H1 (cell line): ENCODE results near the gene SGMS1. TPM values are rescaled to one million over a fixed set of nuclear protein-coding genes. Genes with fewer than 3 reads are reported as not detected.

Experiments used
- CTCF ChIA-PET: fragments of 300-600 bp; sonication (Branson Sonifier 250); formaldehyde crosslinking; loops from one replicate; lab custom pipeline; 2021; ENCODE audit not compliant: partially characterized antibody; lab: Charles Lee
- POLR2A ChIA-PET: fragments of 300-600 bp; sonication (Branson Sonifier 250); formaldehyde crosslinking; loops from one replicate; lab custom pipeline; 2021; ENCODE audit warnings: inconsistent platforms; ENCODE audit not compliant: partially characterized antibody; lab: Charles Lee
- DNase-seq, 2 experiments: peaks; one replicate each; pipeline versions ENCODE4 v3.0.0 to v3.0.0-alpha.2; 2010 to 2022; ENCODE audit warnings: low spot score in 2 of 2, low read depth in 1 of 2, mixed read lengths in 1 of 2
- FAIRE-seq: peaks from 2 replicates; lab custom pipeline; 2011; peaks lifted over from hg19 to GRCh38; lab: Jason Lieb, UNC
- H2AFZ ChIP-seq: 2 replicates; pipeline ENCODE4 v1.8.1; 2012; ENCODE audit warnings: low read length, inconsistent platforms
- H2AK5ac ChIP-seq: 2 replicates; pipeline ENCODE4 v1.6.1; 2013; ENCODE audit warnings: low read depth, low read length
- H2BK120ac ChIP-seq: replicated peaks from 2 replicates; pipeline ENCODE3; 2013; ENCODE audit warnings: low read depth, low read length, inconsistent platforms
- H2BK12ac ChIP-seq: 2 replicates; pipeline ENCODE4 v1.6.1; 2013; ENCODE audit warnings: low read depth, low read length
- H2BK15ac ChIP-seq: 2 replicates; pipeline ENCODE4 v1.6.1; 2013; ENCODE audit warnings: low read length
- H2BK20ac ChIP-seq: 2 replicates; pipeline ENCODE4 v1.6.1; 2013; ENCODE audit warnings: low read length
- H2BK5ac ChIP-seq: 2 replicates; pipeline ENCODE4 v1.6.1; 2013; ENCODE audit warnings: low read depth, low read length
- H3K14ac ChIP-seq: 2 replicates; pipeline ENCODE4 v1.6.1; 2013; ENCODE audit warnings: inconsistent platforms; ENCODE audit not compliant: insufficient read length
- H3K18ac ChIP-seq: 2 replicates; pipeline ENCODE4 v1.6.1; 2013; ENCODE audit warnings: low read length; ENCODE audit errors: extremely low read depth
- H3K23ac ChIP-seq: 2 replicates; pipeline ENCODE4 v1.6.1; 2013; ENCODE audit warnings: inconsistent platforms; ENCODE audit not compliant: insufficient read length
- H3K23me2 ChIP-seq: 2 replicates; pipeline ENCODE4 v1.6.1; 2013; ENCODE audit warnings: low read depth, low read length
- H3K27ac ChIP-seq: 2 replicates; pipeline ENCODE4 v1.6.1; 2011; ENCODE audit warnings: low read depth, low read length, inconsistent platforms
- H3K27me3 ChIP-seq, 4 experiments: replicated peaks in 1 of 4; 1 replicate in 1 of 4; 2 replicates in 3 of 4; pipeline versions ENCODE4 v1.6.1 to v1.8.1; 2011 to 2013; ENCODE audit warnings: low read length in 3 of 4, mild to moderate bottlenecking in 3 of 4, inconsistent platforms in 2 of 4, mixed read lengths in 2 of 4, moderate library complexity in 1 of 4; ENCODE audit not compliant: control insufficient read depth in 3 of 4, insufficient read depth in 3 of 4; ENCODE audit errors: extremely low read depth in 1 of 4
- H3K36me3 ChIP-seq, 4 experiments: 2 replicates each; pipeline versions ENCODE4 v1.6.1 to v1.8.1; 2011 to 2013; ENCODE audit warnings: mild to moderate bottlenecking in 4 of 4, low read length in 3 of 4, moderate library complexity in 2 of 4, control low read depth in 1 of 4, inconsistent platforms in 1 of 4; ENCODE audit not compliant: insufficient read depth in 4 of 4, control insufficient read depth in 2 of 4
- H3K4ac ChIP-seq: replicated peaks from 2 replicates; pipeline ENCODE3; 2013; ENCODE audit warnings: low read length, low read depth, mixed read lengths, inconsistent platforms; ENCODE audit not compliant: insufficient read length
- H3K4me1 ChIP-seq, 4 experiments: replicated peaks in 1 of 4; 1 replicate in 1 of 4; 2 replicates in 3 of 4; pipeline versions ENCODE4 v1.6.1 to v1.8.1; 2011 to 2013; ENCODE audit warnings: low read length in 3 of 4, inconsistent platforms in 2 of 4, mixed read lengths in 1 of 4; ENCODE audit not compliant: insufficient read depth in 4 of 4, control insufficient read depth in 3 of 4
- H3K4me2 ChIP-seq, 2 experiments: 2 replicates each; pipeline versions ENCODE4 v1.6.1 to v1.8.1; 2011 to 2013; ENCODE audit warnings: low read depth in 2 of 2, low read length in 2 of 2, control low read depth in 1 of 2, inconsistent platforms in 1 of 2, mild to moderate bottlenecking in 1 of 2; ENCODE audit not compliant: insufficient read depth in 1 of 2
- H3K4me3 ChIP-seq, 4 experiments: fragments of 200-600, 300-600 bp in 1 of 4; sonication (generic), shearing (Covaris generic), sonication (Bioruptor Twin) in 1 of 4; 2 replicates each; pipeline versions ENCODE4 v1.5.1 to v1.8.1; 2011 to 2016; ENCODE audit warnings: low read length in 4 of 4, low read depth in 3 of 4, control low read depth in 2 of 4, inconsistent platforms in 2 of 4, mild to moderate bottlenecking in 2 of 4, mixed read lengths in 1 of 4, moderate library complexity in 1 of 4; ENCODE audit not compliant: insufficient read depth in 2 of 4; ENCODE audit errors: extremely low read depth in 1 of 4
- H3K56ac ChIP-seq: replicated peaks from 2 replicates; pipeline ENCODE3; 2013; ENCODE audit warnings: low read depth, mild to moderate bottlenecking, mixed read lengths, low read length, inconsistent platforms; ENCODE audit not compliant: insufficient read length
- H3K79me1 ChIP-seq: 2 replicates; pipeline ENCODE4 v1.6.1; 2013; ENCODE audit warnings: low read depth, low read length, control low read depth
- H3K79me2 ChIP-seq, 2 experiments: 2 replicates each; pipeline versions ENCODE4 v1.6.1 to v1.8.1; 2012 to 2013; ENCODE audit warnings: low read length in 2 of 2, mild to moderate bottlenecking in 2 of 2, inconsistent platforms in 1 of 2; ENCODE audit not compliant: insufficient read depth in 2 of 2, control insufficient read depth in 1 of 2
- H3K9ac ChIP-seq, 4 experiments: replicated peaks in 1 of 4; 1 replicate in 1 of 4; 2 replicates in 3 of 4; pipeline versions ENCODE4 v1.6.1 to v1.8.1; 2011 to 2013; ENCODE audit warnings: low read depth in 3 of 4, low read length in 3 of 4, control low read depth in 2 of 4, mild to moderate bottlenecking in 2 of 4, moderate library complexity in 2 of 4, inconsistent platforms in 1 of 4; ENCODE audit errors: extremely low read depth in 1 of 4
- H3K9me3 ChIP-seq, 2 experiments: 2 replicates each; pipeline versions ENCODE4 v1.6.1 to v1.8.1; 2012 to 2013; ENCODE audit warnings: mild to moderate bottlenecking in 2 of 2, moderate library complexity in 2 of 2, control low read depth in 1 of 2, inconsistent platforms in 1 of 2, low read depth in 1 of 2, low read length in 1 of 2, mixed read lengths in 1 of 2; ENCODE audit not compliant: insufficient read depth in 2 of 2
- H4K20me1 ChIP-seq, 2 experiments: replicated peaks in 1 of 2; 2 replicates each; pipeline versions ENCODE3 to v1.8.1; 2011 to 2013; ENCODE audit warnings: inconsistent platforms in 2 of 2, low read length in 2 of 2, mild to moderate bottlenecking in 1 of 2; ENCODE audit not compliant: insufficient read depth in 2 of 2, control insufficient read depth in 1 of 2
- H4K5ac ChIP-seq: 2 replicates; pipeline ENCODE4 v1.6.1; 2013; ENCODE audit warnings: low read length, low read depth, mixed read lengths, inconsistent platforms; ENCODE audit not compliant: insufficient read length
- H4K8ac ChIP-seq: 2 replicates; pipeline ENCODE4 v1.8.0; 2013; ENCODE audit warnings: mild to moderate bottlenecking, moderate library complexity, low read length, inconsistent platforms; ENCODE audit not compliant: insufficient read depth; ENCODE audit errors: extremely low read depth
- H4K91ac ChIP-seq: replicated peaks from 2 replicates; pipeline ENCODE3; 2013; ENCODE audit warnings: low read length, mixed read lengths, inconsistent platforms; ENCODE audit not compliant: insufficient read length
- CHD2 ChIP-seq: IDR thresholded peaks from 2 replicates; pipeline ENCODE4 v1.6.1; 2012; ENCODE audit warnings: low read length, improper control_type of control experiment
- JUND ChIP-seq: IDR thresholded peaks from 2 replicates; pipeline ENCODE4 v1.6.1; 2011; ENCODE audit warnings: mild to moderate bottlenecking, improper control_type of control experiment, low read length
- MAFK ChIP-seq: IDR thresholded peaks from 2 replicates; pipeline ENCODE4 v1.6.1; 2012; ENCODE audit warnings: low read depth, mild to moderate bottlenecking, improper control_type of control experiment, low read length
- NRF1 ChIP-seq: IDR thresholded peaks from 2 replicates; pipeline ENCODE4 v1.6.1; 2011; ENCODE audit warnings: mild to moderate bottlenecking, low read depth, low read length, improper control_type of control experiment
- RAD21 ChIP-seq, 2 experiments: IDR thresholded peaks in 1 of 2; conservative IDR thresholded peaks in 1 of 2; 2 replicates each; pipeline ENCODE4 v1.6.1; 2011; ENCODE audit warnings: low read depth in 2 of 2, low read length in 2 of 2, improper control_type of control experiment in 1 of 2, inconsistent platforms in 1 of 2, mild to moderate bottlenecking in 1 of 2, moderate library complexity in 1 of 2
- RFX5 ChIP-seq: IDR thresholded peaks from 2 replicates; pipeline ENCODE4 v1.6.1; 2011; ENCODE audit warnings: low read depth, low read length, improper control_type of control experiment, borderline replicate concordance
- SP1 ChIP-seq: IDR thresholded peaks from 2 replicates; pipeline ENCODE4 v1.6.1; 2011; ENCODE audit warnings: low read depth, low read length
- SRF ChIP-seq: IDR thresholded peaks from 2 replicates; pipeline ENCODE4 v1.6.1; 2011; ENCODE audit warnings: mild to moderate bottlenecking, low read depth, low read length, moderate library complexity
- WGBS, 2 experiments: shearing (Covaris generic) in 1 of 2; methylation state at CpG; one replicate each; pipeline versions ENCODE4 v1.1.6 to v1.1.7; 2013 to 2015; ENCODE audit warnings: low lambda C conversion rate in 2 of 2, mixed read lengths in 2 of 2, inconsistent platforms in 1 of 2, low coverage in 1 of 2, missing lambda C conversion rate in 1 of 2; ENCODE audit not compliant: insufficient replicate concordance in 2 of 2, insufficient coverage in 1 of 2, insufficient read length in 1 of 2; ENCODE audit errors: extremely low coverage in 1 of 2, missing lambda C conversion rate in 1 of 2; 5-methylcytosine and 5-hydroxymethylcytosine counted together
- polyA plus RNA-seq, 7 experiments: library from polyadenylated mRNA; depleted of rRNA in 3 of 7; stranded (reverse) in 5 of 7; unstranded in 2 of 7; fragments of >200 nt in 5 of 7; fragments of 200-250 nt in 2 of 7; gene quantifications; 1 replicate in 5 of 7; 2 replicates in 1 of 7; 4 replicates in 1 of 7; pipeline versions ENCODE4 v1.2.1 to v1.2.3, GENCODE V29; 2011 to 2013; ENCODE audit warnings: missing spikeins in 2 of 7, mixed read lengths in 2 of 7
- total RNA-seq: library from RNA; stranded (reverse); fragmentation: NEBNext Ultra II Directional; extraction: Animal tissue kit (Norgen Biotek cat#: 25700); gene quantifications from 2 replicates; pipeline ENCODE4 v1.2.1, GENCODE V29; 2021

The SGMS1 gene
- total and polyA plus RNA-seq, 2 of the 8 experiments (the other 6 are each of a cell fraction or from before 2014, with no cell fraction given), result 6.0 to 15.6 TPM

DNA sequence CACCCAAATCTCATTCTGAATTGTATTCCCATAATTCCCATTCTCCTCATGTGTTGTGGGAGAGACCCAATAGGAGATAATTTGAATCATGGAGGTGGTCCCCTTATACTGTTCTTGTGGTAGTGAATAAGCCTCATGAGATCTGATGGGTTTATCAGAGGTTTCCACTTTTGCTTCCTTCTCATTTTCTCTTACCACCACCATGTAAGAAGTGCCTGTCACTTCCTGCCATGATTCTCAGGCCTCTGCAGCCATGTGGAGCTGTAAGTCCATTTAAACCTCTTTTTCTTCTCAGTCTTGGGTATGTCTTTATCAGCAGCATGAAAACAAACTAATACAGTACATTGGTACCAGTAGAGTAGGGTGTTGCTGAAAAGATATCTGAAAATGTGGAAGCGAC, 274.2 kb downstream of the SGMS1 start:
- no peaks in the 10 kb centered on the region; a peak in 2 of 8 replicates for H3K36me3 ChIP-seq

More for the DNA sequence above, 274.2 kb downstream of the SGMS1 start:
- 79% methylated on average over 1 of the region's 1 CpG; no CpG with 5 or more reads in 1 of the 2 experiments for WGBS, 2 experiments
- Histone ChIP-seq H2BK120ac (no peak overlapping the region), H3K79me2 (no peaks in the 10 kb centered on the region), H3K4me2 (no peak overlapping the region), H3K56ac (no peak overlapping the region), H3K9me3 (peaks cover 10 to 17% of the 10 kb centered on the region in 2 experiments; a peak in 3 of 4 replicates), H3K4me1 (no peaks in the 10 kb centered on the region), H2AK5ac (no peak overlapping the region), H3K23me2 (no peaks in the 10 kb centered on the region), H4K91ac (no peak overlapping the region), H3K27ac (no peak overlapping the region), H2BK15ac (no peak overlapping the region), H4K5ac (no peak overlapping the region), H3K4me3 (no peak overlapping the region), H2BK5ac (no peak overlapping the region), H3K23ac (no peak overlapping the region), H4K8ac (no peak overlapping the region), H2BK20ac (no peak overlapping the region), H3K14ac (no peak overlapping the region), H3K4ac (no peak overlapping the region), H2BK12ac (no peak overlapping the region), H3K79me1 (no peaks in the 10 kb centered on the region), H3K18ac (no peak overlapping the region), H4K20me1 (no peaks in the 10 kb centered on the region), H3K27me3 (no peaks in the 10 kb centered on the region), H3K9ac (no peak overlapping the region), H2AFZ (no peak overlapping the region)
- no peak for DNase-seq
- no peak for TF ChIP-seq RFX5
- no peak for TF ChIP-seq JUND
- TF ChIP-seq SRF, result no peak
- TF ChIP-seq RAD21 (IDR thresholded peaks at IDR 0.05 in 1 of 2, conservative IDR thresholded peaks at IDR 0.05 in 1 of 2; ENCODE audit: low read depth in 2 of 2, low read length in 2 of 2), result no peak
- TF ChIP-seq MAFK, result no peak
- no peak for TF ChIP-seq SP1
- TF ChIP-seq CHD2, result no peak
- no peak for TF ChIP-seq NRF1
- CTCF ChIA-PET, result no interaction called here
- FAIRE-seq, result no peak
- POLR2A ChIA-PET, result no interaction called here
